B cell (primary cell): ENCODE results near the gene GRID1. TPM values are rescaled to one million over a fixed set of nuclear protein-coding genes. Genes with fewer than 3 reads are reported as not detected.

Experiments
- ATAC-seq: fragments of 200-7000 bp; cut with Tn5 transposase; one replicate; pipeline ENCODE4 v1.10.0; 2021; ENCODE audit warnings: low read depth, mild to moderate bottlenecking, moderate number of reproducible peaks, moderate library complexity
- CTCF ChIA-PET: fragments of 350-600 bp; sonication (Branson Sonifier 250); formaldehyde crosslinking; loops from one replicate; lab custom pipeline; 2021; ENCODE audit warnings: antibody characterized with exemption, inconsistent platforms; lab: Charles Lee
- POLR2A ChIA-PET: fragments of 350-600 bp; sonication (Branson Sonifier 250); formaldehyde crosslinking; loops from one replicate; lab custom pipeline; 2021; ENCODE audit warnings: antibody characterized with exemption; lab: Charles Lee
- DNase-seq: peaks from one replicate; pipeline ENCODE4 v3.0.0; 2013
- H2AFZ ChIP-seq: 2 replicates; pipeline ENCODE4 v1.6.1; 2012; ENCODE audit warnings: mild to moderate bottlenecking, low read depth, low read length; ENCODE audit not compliant: insufficient read depth, poor library complexity, severe bottlenecking
- H3K27ac ChIP-seq, 2 donors: 1 replicate in 1 of 2; 2 replicates in 1 of 2; pipeline ENCODE4 v1.5.1; 2012 to 2013; ENCODE audit warnings: low read length in 2 of 2, mild to moderate bottlenecking in 2 of 2, moderate library complexity in 1 of 2
- H3K27me3 ChIP-seq, 4 experiments: fragments of 200-600 bp in 1 of 4; sonication (generic) in 1 of 4; replicated peaks in 1 of 4; 1 replicate in 2 of 4; 2 replicates in 2 of 4; pipeline versions ENCODE4 v1.6.1 to v1.7.0; 2013 to 2016; ENCODE audit warnings: low read length in 3 of 4, mild to moderate bottlenecking in 2 of 4, mixed read lengths in 1 of 4, moderate library complexity in 1 of 4; ENCODE audit not compliant: insufficient read depth in 4 of 4, control insufficient read depth in 3 of 4; ENCODE audit errors: control extremely low read depth in 1 of 4
- H3K36me3 ChIP-seq, 2 experiments: replicated peaks in 1 of 2; 1 replicate in 1 of 2; 2 replicates in 1 of 2; pipeline versions ENCODE4 v1.6.1 to v1.7.1; 2013; ENCODE audit warnings: low read length in 1 of 2; ENCODE audit not compliant: insufficient read depth in 2 of 2, control insufficient read depth in 1 of 2; ENCODE audit errors: control extremely low read depth in 1 of 2, extremely low read depth in 1 of 2
- H3K4me1 ChIP-seq, 2 donors: fragments of 200-600 bp in 1 of 2; sonication (generic) in 1 of 2; 1 replicate in 1 of 2; 2 replicates in 1 of 2; pipeline versions ENCODE4 v1.5.1 to v1.6.1; 2013 to 2017; ENCODE audit warnings: low read length in 2 of 2; ENCODE audit not compliant: control insufficient read depth in 2 of 2, insufficient read depth in 2 of 2
- H3K4me2 ChIP-seq: replicated peaks from 2 replicates; pipeline ENCODE3; 2012; ENCODE audit warnings: mild to moderate bottlenecking, low read depth, low read length; ENCODE audit not compliant: poor library complexity, severe bottlenecking
- H3K4me3 ChIP-seq, 5 experiments: fragments of 200-600 bp in 1 of 5; sonication (generic) in 1 of 5; 1 replicate in 3 of 5; 2 replicates in 2 of 5; pipeline versions ENCODE4 v1.5.1 to v1.7.0; 2011 to 2016; ENCODE audit warnings: low read length in 4 of 5, mild to moderate bottlenecking in 4 of 5, low read depth in 2 of 5, control low read depth in 1 of 5, moderate library complexity in 1 of 5; ENCODE audit not compliant: insufficient read depth in 1 of 5; ENCODE audit errors: control extremely low read depth in 1 of 5, extremely low read depth in 1 of 5
- H3K79me2 ChIP-seq: fragments of 200-600 bp; sonication (generic); one replicate; pipeline ENCODE4 v1.6.0; 2016; ENCODE audit warnings: low read length; ENCODE audit not compliant: control insufficient read depth, insufficient read depth
- H3K9ac ChIP-seq: fragments of 200-600 bp; sonication (generic); 2 replicates; pipeline ENCODE4 v1.6.1; 2017; ENCODE audit warnings: mild to moderate bottlenecking, low read length, moderate library complexity
- H3K9me3 ChIP-seq, 3 donors: one replicate each; pipeline versions ENCODE4 v1.6.1 to v1.7.1; 2013; ENCODE audit warnings: low read length in 2 of 3; ENCODE audit not compliant: control insufficient read depth in 2 of 3, insufficient read depth in 1 of 3; ENCODE audit errors: control extremely low read depth in 1 of 3
- H4K20me1 ChIP-seq: 2 replicates; pipeline ENCODE4 v1.6.0; 2012; ENCODE audit warnings: mild to moderate bottlenecking, low read length; ENCODE audit not compliant: insufficient read depth, control insufficient read depth, poor library complexity, severe bottlenecking
- H3K27ac Mint-ChIP-seq: one replicate; pipeline ENCODE4 v1.8.0; 2021; ENCODE audit warnings: mixed read lengths
- H3K27me3 Mint-ChIP-seq: one replicate; pipeline ENCODE4 v1.8.0; 2021; ENCODE audit warnings: mixed read lengths
- H3K4me1 Mint-ChIP-seq: one replicate; pipeline ENCODE4 v1.8.0; 2021; ENCODE audit warnings: mixed read lengths
- H3K4me3 Mint-ChIP-seq: one replicate; pipeline ENCODE4 v1.8.0; 2021; ENCODE audit warnings: mixed read lengths
- H3K9me3 Mint-ChIP-seq: one replicate; pipeline ENCODE4 v1.8.0; 2022; ENCODE audit warnings: mixed read lengths; ENCODE audit not compliant: insufficient read depth
- CTCF ChIP-seq: fragments of 200-600 bp; IDR thresholded peaks from one replicate; pipeline ENCODE4 v1.8.0; 2022; ENCODE audit warnings: antibody characterized with exemption, mild to moderate bottlenecking
- EZH2 ChIP-seq: IDR thresholded peaks from 2 replicates; pipeline ENCODE4 v1.6.1; 2012; ENCODE audit warnings: borderline replicate concordance, low read depth, mild to moderate bottlenecking, moderate library complexity, low read length; ENCODE audit not compliant: insufficient read depth, poor library complexity, severe bottlenecking
- WGBS: methylation state at CpG from one replicate; pipeline ENCODE4 v1.1.5; 2013; ENCODE audit warnings: missing lambda C conversion rate; ENCODE audit not compliant: insufficient coverage; 5-methylcytosine and 5-hydroxymethylcytosine counted together
- intact Hi-C: fragments of 100-400 bp; cut with micrococcal nuclease; formaldehyde crosslinking; loops from one replicate; pipeline ENCODE4 v1.10.0; 2022
- polyA plus RNA-seq: library from polyadenylated mRNA; depleted of rRNA; stranded (reverse); fragments of >200 nt; gene quantifications from 2 replicates; pipeline ENCODE4 v1.2.3, GENCODE V29; 2012
- total RNA-seq, 2 donors: library from RNA; stranded (reverse); fragments of 120-200 nt in 1 of 2; gene quantifications; 1 replicate in 1 of 2; 2 replicates in 1 of 2; pipeline versions ENCODE4 v1.2.3 to v1.2.4, GENCODE V29; 2013 to 2022

Gene GRID1
- total and polyA plus RNA-seq, 2 donors (not counting 1 experiment from before 2014, with no cell fraction given): not detected

GRCh38 chr10:85651497-85651882 lies 715.1 kb downstream of the GRID1 start:
- ATAC-seq: no peak
- no peak overlapping the region for H2AFZ ChIP-seq
- 95% methylated on average over 2 of the region's 2 CpGs for WGBS

More at GRCh38 chr10:85651497-85651882, 715.1 kb downstream of the GRID1 start:
- peaks cover 0 to 9% (median 0%) of the 10 kb centered on the region in 3 donors for H3K9me3 ChIP-seq
- TF ChIP-seq EZH2 (no peak), CTCF (no peak)
- no peaks in the 10 kb centered on the region for H4K20me1 ChIP-seq
- CTCF ChIA-PET: no interaction called here
- no peaks in the 10 kb centered on the region for H3K4me1 ChIP-seq
- no peak overlapping the region for H3K4me3 ChIP-seq
- H3K9ac ChIP-seq: no peak overlapping the region
- POLR2A ChIA-PET: no interaction called here
- H3K4me2 ChIP-seq: no peak overlapping the region
- no peak for DNase-seq
- H3K27ac ChIP-seq: no peak overlapping the region
- no peaks in the 10 kb centered on the region for H3K36me3 ChIP-seq
- no peak overlapping the region for H3K27ac Mint-ChIP-seq
- H3K9me3 Mint-ChIP-seq: peaks cover 2% of the 10 kb centered on the region
- no peaks in the 10 kb centered on the region for H3K4me1 Mint-ChIP-seq
- H3K79me2 ChIP-seq: no peaks in the 10 kb centered on the region
- intact Hi-C loops: no loop called here
- no peak overlapping the region for H3K4me3 Mint-ChIP-seq
- H3K27me3 ChIP-seq: no peaks in the 10 kb centered on the region
- no peaks in the 10 kb centered on the region for H3K27me3 Mint-ChIP-seq
